NCI-H748 treated with DMSO at 0.1 percent for 48 hours (cell line): ENCODE data around the gene HLA-F.
A peak's percentile ranks its signal among the peaks of the same experiment; 100 is the strongest.

Source experiments
- DNase-seq: peaks from one replicate; lab custom pipeline; 2025; lab: John Stamatoyannopoulos, UW

HLA-F gene

DNA sequence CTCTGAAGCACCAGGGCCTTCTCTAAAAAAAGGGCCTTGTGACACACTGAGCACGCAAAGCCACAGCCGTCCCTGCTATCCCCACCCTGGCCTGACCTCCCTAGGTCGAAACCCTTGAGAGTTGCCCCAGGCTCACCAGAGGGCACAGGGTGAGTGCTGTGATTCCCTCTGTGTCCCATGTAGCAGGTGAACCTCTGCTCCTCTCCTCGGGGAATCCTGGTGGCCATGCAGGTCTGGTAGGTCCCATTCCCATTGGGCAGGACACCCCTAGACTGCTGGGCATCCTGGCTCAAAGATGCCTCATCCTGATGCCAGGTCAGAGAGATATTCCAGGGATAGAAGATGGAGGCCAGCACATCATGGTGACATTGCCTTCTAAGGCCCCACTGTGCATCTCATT is 20.9 kb downstream of the HLA-F start:
- DNase-seq = no peak

- no peak for DNase-seq
These were observed 21.4 kb downstream of the HLA-F start for GRCh38 chr6:29744621-29745020.

- no peak for DNase-seq
These were observed 22.2 kb downstream of the HLA-F start for GRCh38 chr6:29745386-29745785.

DNA sequence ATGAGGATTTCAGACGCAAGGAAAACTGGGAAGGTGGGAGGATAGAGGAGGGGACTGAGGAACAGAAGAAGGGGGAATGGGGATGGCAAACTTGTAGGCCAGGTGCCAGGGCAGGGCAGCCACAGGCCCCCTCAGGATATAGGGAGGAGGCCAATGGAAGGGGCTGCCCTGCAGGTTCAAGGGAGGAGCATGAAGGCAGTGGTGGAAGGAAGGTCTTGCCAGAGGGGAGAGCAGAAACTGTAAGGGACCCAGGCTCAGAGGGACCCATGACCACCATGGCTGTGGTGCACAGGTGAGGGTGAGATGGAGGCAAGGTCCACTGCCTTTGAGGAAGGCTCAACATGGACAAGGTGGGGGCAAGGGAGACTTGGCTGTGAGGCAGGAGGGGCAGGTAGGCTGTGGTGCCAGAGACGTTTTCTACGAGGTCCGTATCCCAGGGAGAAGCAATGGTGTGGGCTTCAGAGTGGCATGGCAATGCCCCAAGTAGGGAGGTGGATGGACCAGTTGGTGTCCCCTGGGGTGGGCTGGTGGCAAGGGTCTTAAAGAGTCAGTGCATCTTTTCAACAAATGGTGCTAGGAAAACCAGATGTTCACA is 22.7 kb downstream of the HLA-F start:
- no peak for DNase-seq

GRCh38 chr6:29746846-29747687 is 23.8 kb downstream of the HLA-F start:
- DNase-seq = no peak

DNA sequence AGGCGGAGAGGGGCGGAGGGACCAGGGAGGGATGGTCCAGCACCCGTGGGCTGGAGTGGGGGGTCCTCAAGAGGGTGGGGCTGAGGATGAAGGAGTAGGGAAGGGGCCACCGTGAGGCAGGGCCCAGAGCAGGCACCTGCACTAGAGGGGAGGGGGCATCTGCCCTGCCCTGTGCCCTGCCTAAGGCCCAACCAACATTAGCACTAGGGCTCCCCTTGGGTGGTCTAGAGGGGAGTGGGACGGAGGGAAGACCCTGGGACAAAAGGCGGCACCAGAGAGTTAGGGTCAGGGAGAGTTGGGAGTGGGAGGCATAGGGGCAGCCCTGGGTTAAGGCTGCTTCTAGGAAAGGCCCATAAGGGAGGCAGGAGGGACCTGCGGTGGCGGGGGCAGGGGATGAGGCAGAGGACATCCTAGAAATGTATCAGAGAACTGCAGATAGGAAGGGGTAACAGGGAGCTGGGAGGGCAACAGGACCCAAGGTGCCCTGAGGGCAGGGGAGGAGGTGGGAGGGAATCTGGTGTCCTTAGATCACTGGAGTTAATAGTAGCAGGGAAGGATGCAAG is 24.5 kb downstream of the HLA-F start:
- no peak for DNase-seq

DNA sequence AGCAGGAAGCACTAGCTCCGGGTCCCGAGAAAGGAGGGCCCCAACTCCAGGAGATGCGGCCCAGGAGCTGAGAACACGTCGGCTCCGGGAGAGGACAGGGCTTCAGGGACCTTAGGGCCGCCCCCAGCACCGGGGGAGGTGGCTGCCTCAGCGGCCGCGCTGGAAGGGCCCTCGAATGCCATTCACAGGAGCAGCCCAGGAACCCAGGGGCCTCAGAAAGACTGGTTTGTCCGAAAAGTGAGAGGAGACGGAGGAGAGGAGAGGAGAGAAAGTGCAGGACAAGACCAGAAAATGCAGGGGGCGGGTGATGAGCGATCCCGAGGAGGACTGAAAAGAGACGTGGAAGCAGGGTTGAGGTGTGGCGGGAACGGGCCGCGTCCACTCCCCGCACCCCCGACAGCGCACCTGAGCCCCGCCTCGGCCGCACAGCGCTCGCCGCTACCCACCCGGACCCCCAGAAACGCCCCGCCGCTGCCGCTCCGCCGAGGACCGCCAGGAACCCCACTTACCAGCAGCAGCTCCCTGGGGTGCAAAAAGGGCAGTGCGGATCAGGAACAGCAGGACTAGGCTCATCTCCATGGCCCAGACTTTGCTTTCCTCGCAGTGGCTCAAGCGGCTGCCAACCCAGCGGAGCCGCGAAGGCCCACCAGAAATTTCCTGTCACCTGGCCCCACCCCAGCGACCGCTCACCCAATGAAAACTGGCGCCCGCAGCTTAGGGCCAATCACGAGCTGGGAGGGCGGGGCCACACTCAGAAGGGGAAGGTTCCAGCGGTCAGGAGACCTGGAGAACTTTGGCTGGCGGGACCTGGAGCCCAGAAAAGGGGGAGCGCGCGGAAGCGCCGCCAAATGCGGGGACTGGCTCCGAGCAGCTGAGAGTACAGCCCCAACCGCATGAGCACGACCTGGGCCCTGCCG is 25.4 kb downstream of the HLA-F start:
- peak; percentile 88 for DNase-seq

DNA sequence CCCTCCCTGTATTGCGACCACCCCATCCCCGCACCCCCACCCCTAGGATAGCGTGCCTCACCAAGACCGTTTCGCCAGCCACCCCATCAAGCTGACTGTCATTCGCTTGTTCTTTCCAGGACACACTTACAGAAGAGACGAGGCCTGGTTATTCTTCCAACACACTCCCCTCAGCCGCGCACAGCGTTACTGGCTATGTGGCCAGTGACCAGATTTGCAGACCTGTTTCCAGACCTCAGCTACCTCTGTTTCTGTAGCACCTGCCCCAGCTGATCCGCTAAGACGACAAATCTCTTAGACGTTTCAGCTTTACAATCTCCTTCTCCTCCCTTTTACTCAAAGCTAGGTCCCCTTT is 26.1 kb downstream of the HLA-F start:
- DNase-seq = peak; percentile 50

DNA sequence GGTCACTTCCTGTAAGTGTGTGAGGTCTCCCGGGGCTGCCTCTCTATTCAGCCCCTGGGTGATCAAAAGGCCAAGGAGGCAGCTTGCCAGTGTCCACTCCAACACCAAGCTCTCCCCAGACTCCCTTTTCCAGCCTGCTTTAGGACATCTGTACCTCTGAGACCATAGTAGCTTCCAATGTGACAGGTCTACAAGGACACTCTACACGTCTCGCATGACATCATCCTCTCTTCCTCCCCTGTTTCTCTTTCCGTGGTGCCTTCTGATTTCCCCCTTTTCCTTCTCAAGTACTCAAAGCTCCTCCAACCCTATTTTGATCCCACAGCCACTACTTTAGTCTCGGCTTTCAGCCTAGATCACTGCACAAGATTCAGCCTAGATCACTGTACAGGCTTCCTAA is 26.4 kb downstream of the HLA-F start:
- DNase-seq = no peak

DNA sequence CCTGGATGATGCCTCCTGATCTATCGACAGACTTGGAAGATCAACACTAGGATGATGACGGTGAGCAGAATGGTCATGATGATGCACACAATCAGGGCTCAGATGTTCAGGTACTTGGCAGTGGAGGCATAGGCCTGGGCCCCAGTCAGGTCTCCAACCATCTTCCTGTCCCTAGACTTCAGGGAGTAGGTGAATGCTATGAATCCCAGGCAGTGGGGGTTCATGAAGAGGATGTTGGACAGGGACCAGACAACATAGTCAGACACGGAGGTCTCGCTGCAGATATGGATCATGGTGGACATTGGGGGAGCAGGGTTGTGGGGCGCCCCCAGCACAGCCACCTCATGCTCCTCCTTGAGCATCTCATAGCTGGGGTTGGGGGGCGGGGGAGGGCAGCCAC is 27.5 kb downstream of the HLA-F start:
- no peak for DNase-seq

GRCh38 chr6:29751480-29751879 is 28.2 kb downstream of the HLA-F start:
- DNase-seq = no peak

- peak; percentile 65 for DNase-seq
These were observed 29.4 kb downstream of the HLA-F start for GRCh38 chr6:29752451-29753308.

GRCh38 chr6:29753309-29753644 is 30.0 kb downstream of the HLA-F start:
- DNase-seq = no peak

GRCh38 chr6:29755295-29755871 is 32.1 kb downstream of the HLA-F start:
- DNase-seq = no peak

DNA sequence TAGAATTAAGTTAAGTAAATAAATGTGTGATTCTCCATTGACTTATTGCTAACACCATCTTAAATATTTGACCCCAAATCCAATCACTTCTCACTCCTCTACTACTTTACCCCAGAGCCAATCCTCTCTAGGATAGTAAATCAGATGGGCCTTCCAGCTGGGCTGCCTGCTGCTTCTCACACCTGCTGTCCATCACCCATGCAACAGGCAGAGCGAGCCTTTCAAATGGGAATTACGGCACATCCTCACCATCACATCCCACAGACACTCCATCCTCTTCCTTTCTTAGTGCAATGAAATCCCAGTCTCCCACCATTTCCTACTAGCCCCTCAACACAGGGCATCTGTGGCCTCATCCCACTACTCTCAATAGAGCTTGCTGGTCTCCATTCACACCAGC is 34.0 kb downstream of the HLA-F start:
- DNase-seq = no peak

DNA sequence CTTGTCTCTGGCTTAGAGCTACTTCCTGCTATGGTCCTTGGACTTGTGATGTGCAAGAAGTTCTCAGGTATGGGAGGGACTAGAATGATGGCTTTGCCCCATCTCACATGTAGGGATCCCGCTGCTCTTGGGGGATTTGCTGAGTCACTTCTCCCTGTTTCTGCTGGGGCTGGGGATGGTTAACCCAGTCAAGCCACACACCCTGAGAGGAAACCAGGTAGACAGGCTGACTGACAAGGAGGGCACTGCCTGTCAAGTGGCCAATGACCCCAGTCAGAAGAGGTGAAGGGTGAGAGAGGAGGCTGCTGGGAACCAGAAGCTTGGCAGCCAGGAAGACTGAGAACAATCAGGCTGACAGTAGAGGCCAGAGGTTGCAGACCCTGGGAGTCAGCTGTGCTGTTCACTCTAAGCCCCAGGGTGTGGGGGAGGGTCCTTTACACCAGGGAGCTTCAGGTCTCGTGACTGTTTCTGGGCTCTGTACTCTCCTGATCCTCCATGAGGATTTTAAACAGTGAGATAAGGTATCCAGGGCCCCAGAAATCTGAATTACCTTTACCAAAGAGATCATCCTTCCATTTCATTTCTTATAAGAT is 34.6 kb downstream of the HLA-F start:
- no peak for DNase-seq

GRCh38 chr6:29758761-29759160 is 35.5 kb downstream of the HLA-F start:
- no peak for DNase-seq

- DNase-seq = peak; percentile 80
These were observed 36.2 kb downstream of the HLA-F start for GRCh38 chr6:29759457-29759856.

DNA sequence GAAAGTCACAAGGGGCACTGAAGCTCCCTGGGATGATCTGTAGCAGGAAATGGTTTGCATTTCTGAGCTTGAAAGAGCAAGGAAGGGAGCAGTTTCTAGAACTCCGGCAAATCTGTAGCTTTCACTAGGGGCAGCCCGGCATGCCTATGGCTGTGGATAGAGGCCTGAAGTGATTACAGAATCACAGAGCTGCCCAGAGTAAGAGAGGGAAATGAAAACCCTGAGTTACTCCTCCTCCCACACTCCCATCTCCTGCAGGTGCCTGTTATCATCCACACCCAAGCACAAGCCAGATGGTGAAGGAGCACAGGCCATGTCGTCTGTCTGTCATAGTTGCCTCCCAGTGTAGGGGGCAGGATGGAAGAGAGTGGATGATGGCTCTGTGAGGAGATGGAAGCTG is 37.1 kb downstream of the HLA-F start:
- no peak for DNase-seq

DNA sequence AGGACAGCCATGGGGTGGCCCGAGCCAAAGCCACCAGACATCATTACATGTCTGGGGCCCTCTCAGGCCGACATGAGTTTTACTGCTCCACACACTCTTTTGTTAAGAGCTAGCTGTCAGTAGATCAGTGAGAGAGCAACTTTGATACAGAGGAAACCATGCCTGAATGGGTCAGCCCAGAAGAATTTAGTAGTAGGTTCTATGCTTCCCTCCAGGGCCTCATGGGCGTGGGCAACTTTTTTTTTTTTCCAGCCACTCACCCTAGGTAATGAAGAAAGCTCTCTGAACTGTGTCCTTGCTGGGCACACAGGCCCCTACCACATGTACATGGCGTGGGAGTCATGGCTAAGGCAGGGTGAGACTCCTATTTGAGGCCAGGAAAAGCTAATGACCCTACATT is 38.8 kb downstream of the HLA-F start:
- DNase-seq = no peak

DNA sequence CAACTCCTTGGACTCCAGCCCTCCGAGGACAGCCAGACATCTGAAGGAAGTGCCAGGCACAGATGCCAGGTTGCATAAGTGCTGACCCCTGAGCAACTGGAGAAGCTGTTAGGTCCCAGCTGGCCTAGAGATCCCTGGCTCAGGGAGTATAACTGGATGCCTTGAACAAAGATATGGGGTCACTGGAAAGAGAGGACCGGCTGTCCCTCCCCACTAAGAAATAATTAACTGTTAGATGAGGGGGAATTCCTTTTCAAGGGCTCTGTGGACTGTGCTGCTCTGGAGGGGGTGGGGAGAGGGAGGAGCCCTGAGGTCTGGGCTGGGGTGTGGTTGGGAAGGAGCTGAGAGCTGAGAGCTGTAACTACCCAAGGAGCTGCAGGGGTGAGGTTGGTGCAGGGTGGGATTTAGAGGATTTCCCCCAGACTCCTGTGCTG is 39.6 kb downstream of the HLA-F start:
- no peak for DNase-seq
